ENCODE data around the gene CD28. TPM values are rescaled to one million over a fixed set of nuclear protein-coding genes. Genes with fewer than 3 reads are reported as not detected.

The CD28 gene
- 0.03 TPM for polyA plus RNA-seq (2013, experiment 1 of 2; ENCODE audit: insufficient read length)
- polyA plus RNA-seq (2013, experiment 2 of 2; ENCODE audit: insufficient read length) = 0.02 TPM

DNA sequence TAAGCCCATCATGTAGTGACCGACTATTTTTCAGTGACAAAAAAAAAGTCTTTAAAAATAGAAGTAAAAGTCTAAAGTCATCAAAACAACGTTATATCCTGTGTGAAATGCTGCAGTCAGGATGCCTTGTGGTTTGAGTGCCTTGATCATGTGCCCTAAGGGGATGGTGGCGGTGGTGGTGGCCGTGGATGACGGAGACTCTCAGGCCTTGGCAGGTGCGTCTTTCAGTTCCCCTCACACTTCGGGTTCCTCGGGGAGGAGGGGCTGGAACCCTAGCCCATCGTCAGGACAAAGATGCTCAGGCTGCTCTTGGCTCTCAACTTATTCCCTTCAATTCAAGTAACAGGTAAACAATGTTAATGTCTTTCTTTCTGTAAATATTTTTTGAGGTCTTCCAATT lies at the start of gene CD28:
Gene CD28 (plus strand): TSS at position 237 of the 400 bp plus-strand sequence. CDS start 58 bp downstream, at position 295.
- no peak for DNase-seq

GRCh38 chr2:203659331-203660049 lies 46.9 kb upstream of the CD28 start:
- no peak for DNase-seq

DNA sequence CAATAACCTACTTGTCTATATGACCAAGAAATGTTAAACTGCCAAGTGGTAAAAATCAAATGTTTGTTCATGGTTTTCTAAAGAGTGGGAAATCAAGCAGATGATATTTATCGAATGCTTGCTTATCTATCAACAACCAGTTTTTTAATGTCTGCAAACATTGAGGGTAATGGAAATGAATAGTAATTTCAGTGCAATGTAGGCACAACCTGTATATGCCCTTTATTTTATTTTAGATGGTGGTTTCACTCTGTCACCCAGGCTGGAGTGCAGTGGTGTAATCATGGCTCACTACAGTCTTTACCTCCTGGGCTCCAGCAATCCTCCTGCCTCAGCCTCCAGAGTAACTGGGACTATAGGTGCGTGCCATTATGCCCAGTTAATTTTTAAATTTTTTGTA lies 46.0 kb upstream of the CD28 start:
- DNase-seq = no peak

DNA sequence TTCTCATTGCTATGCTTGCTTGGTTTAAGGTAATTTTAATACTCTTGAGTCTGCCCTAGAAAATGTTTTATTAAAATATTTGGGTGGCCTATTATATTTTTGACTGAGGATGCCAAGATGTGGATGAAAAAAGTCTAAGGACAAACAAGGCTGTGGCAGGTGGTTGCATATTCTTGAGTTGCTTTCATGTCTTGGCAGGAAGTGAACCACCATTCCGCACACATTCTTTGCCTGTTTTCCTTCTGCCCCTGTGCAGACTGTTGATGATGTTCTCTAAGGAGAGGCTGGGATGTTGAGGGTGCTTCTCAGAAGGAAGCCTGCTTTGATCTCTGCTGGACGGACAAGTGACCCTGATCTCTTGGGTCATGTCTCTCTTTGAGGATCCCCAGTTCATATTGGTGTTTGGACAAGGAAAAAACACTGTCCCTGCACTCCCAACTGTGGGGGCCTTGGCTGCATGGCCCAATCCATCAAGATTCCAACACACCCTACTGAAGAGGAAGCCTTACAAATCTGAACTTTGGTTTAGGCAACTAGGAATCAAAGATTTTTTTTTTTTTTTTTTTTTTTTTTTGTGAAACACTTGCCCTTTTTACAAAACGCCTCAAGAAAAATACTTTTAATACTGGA lies 45.0 kb upstream of the CD28 start:
- DNase-seq = no peak

DNA sequence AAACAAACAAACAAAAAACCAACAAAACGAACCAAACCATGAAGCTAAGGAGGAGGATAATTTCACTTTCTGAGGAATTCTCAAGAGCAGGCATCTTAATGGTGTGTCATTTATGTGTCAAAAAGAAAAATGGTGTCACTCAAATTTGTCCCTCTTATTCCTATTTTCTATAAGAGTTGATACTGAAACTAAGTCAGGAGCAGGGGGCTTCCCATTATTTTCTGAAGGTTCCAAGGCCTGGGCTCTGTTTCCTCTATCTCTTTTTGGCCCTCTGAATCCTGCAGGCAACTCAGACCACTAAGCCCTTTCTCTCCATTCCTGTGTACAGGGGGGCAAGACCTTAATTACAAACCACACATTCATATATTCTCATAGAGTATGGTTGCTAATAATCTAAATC lies 44.0 kb upstream of the CD28 start:
- DNase-seq = no peak

DNA sequence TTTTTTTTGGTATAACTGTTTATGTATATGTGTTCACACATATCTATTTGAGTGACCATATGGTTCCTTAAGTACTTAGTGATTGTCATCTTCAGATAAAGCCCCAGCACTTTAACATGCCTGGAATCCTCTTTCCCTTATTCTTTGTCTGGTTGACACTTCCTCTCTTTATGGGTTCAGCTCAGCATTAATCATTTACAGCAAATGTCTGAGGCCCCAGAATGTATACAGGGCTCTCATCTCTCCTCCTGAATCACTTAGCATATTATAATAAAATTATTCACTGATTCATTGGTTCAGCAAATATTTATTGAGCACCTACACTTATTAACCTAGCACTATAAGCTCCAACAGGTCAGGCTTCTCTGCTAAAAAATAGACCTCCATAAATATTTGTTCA lies 43.5 kb upstream of the CD28 start:
- DNase-seq = no peak

DNA sequence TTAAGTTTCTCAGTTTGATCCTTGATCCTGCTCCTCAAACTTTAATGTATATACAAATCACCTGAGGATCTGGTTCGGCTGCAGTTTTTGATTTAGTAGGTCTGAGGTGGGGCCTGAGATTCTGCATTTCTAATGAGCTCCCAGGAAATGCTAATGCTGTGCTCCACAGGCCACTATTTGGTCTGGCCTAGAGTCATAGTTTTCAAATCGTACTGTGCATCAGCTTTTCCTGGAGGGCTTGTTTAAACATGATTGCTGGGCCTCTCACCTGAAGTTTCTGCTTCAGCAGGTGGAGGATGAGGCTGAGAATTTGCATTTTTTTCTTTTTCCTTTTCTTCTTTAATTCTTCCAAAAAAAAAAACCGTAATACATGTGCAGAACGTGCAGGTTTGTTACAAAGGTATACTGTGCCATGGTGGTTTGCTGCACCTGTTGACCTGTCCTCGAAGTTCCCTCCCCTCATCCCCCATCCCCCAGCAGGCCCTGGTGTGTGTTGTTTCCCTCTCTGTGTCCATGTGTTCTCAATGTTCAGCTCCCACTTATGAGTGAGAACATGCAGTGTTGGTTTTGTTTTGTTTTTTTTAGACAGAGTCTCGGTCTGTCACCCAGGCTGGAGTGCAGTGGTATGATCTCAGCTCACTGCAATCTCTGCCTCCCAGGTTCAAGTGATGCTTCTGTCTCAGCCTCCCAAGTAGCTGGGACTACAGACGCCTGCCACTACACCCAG lies 42.2 kb upstream of the CD28 start:
- no peak for DNase-seq

DNA sequence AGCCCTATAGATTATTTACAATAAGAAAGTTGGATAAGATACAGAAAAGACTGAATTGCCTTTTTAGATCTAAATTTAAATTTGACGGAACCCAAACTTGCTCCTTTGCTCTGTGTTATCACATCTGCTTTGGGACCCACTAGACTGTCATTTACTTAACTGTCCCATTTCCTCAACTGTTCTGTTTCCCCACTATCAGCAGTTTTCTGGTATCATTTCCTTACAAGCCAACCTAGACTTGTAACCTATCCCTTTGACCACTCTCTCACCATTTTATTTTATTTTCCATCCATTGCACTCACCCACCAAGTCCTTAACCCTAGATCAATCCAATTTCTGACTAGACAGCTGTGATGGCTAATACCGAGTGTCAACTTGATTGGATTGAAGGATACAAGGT lies 38.6 kb upstream of the CD28 start:
- no peak for DNase-seq

DNA sequence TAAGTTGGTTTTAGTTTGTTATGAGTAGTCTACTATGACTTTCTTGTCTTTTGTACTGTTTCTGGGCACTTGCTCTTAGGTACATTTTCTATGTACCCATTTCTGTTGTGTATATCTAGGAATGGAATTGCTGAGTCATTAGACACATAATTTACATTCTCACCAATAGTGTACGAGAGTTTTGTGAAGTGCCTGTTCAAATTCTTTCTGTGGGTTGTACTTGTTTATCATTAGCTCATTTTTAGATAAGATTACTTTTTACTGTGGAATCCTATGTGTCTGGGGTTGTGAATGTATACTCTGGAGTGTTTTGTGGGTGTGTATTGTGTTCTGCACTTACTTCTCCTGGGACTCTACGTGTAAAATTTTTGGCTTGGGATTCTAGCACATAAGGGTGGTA lies 36.6 kb upstream of the CD28 start:
- peak; percentile 22 for DNase-seq

DNA sequence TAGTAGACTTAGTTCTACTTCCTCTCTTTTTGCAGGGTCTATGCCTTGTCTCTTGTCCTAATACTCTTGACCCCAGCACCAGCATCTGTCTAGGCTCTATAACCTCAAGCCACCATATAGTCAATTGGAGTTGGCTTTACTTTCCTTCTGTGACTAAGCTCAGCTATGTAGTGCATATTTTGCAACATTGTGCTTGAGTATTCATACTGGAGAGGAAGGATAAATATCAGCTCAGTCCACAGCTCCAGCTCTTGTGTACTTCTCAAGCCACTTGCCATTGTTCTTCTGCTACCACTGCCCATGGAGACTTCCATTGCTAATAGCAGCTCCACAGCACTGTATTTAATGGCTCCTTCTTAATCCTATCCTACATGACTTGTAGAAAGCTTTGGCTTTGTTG lies 35.5 kb upstream of the CD28 start:
- DNase-seq = no peak

DNA sequence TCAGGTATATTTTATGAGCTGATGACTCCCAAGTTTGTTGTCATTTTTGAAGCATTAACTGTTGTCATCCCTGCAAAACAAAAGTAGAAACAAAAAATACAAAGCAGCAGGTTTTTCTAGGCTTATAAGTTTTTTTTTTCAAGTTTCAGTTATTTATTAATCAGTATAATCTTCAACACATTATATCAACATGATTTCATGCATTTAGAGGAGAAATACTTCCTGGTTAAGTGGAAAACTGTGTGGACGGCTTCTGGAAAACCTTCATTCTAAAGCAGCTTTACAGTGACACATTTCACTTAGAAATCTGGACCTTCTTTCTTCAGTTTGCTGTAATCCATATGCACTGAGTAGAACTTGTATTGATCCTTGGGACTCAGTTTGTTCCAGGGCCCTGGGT lies 34.6 kb upstream of the CD28 start:
- no peak for DNase-seq

DNA sequence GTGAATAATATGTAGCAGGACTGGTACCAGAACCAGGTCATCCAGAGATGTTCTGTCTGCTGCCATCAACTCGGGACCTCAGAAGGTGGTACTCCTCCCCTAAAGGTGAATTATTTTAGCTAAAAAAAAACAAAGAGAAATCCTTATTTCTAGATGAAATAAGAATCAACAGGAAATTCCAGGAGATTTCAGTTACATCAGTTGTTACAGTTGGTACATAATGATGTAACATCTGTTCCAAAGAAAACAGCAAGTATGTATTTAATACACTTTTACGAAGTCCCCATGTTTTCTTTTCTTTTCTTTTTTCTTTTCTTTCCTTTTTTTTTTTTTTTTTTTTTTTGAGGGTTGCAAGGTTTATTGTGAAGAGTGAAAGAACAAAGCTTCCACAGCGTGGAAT lies 33.6 kb upstream of the CD28 start:
- DNase-seq = no peak

GRCh38 chr2:203673933-203674332 lies 32.5 kb upstream of the CD28 start:
- peak; percentile 40 for DNase-seq

DNA sequence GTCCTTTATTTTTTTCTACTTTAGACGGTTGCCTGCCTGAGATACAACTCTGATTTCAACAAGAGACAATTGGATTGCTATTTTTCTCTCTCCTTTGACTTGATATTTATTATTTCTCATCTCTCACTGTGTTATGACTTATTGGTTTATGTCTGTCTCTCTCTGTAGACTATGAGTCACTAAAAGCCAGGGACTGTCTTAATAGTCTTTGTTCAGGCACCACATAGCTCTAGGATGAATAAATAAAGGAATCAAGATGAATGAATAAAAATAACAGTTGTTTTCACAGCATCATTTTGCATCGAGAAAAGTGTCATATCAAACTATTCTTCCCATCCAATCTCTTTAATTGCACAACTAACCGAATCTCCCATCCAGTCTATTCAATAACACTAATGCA lies 31.4 kb upstream of the CD28 start:
- DNase-seq = peak; percentile 48

GRCh38 chr2:203678971-203679370 lies 27.5 kb upstream of the CD28 start:
- no peak for DNase-seq

DNA sequence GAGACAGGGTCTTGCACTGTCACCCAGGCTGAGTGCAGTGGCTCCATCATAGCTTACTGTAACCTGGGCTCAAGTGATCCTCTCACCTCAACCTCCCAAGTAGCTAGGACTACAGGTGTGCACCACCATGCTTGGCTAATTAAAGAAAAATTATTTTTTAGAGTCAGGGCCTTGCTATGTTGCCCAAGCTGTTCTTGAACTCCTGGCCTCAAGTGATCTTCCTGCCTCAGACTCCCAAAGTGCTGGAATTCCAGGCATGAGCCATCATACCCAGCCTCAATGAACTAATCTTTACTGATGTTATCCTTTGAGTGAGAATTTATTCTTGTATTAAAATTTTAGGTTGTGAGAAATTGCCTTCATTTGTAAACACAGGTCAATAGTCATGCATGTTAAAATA lies 27.0 kb upstream of the CD28 start:
- DNase-seq = no peak

DNA sequence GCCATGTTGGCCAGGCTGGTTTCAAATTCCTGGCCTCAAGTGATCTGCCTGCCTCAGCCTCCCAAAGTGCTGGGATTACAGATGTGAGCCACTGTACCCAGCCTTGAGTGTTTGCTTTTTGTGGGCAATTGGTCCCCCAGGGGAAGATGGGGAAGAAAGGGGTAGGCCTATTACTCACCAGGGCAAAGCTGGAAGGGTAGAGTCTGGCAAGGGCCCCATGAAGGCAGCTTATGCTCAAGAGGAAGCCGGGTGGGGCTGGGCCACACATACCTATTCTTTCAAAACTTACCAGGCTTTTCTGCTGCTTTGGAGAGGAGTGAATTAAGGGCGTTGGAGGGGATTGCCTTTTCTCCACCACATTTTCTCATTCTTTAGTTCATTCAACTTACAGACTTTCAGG lies 24.5 kb upstream of the CD28 start:
- DNase-seq = no peak

- peak; percentile 35 for DNase-seq
These were observed 23.7 kb upstream of the CD28 start for GRCh38 chr2:203682688-203683130.

GRCh38 chr2:203683421-203683820 lies 23.0 kb upstream of the CD28 start:
- no peak for DNase-seq

GRCh38 chr2:203683932-203684556 lies 22.4 kb upstream of the CD28 start:
- DNase-seq = peak; percentile 59

GRCh38 chr2:203685081-203685621 lies 21.3 kb upstream of the CD28 start:
- DNase-seq = peak; percentile 62

DNA sequence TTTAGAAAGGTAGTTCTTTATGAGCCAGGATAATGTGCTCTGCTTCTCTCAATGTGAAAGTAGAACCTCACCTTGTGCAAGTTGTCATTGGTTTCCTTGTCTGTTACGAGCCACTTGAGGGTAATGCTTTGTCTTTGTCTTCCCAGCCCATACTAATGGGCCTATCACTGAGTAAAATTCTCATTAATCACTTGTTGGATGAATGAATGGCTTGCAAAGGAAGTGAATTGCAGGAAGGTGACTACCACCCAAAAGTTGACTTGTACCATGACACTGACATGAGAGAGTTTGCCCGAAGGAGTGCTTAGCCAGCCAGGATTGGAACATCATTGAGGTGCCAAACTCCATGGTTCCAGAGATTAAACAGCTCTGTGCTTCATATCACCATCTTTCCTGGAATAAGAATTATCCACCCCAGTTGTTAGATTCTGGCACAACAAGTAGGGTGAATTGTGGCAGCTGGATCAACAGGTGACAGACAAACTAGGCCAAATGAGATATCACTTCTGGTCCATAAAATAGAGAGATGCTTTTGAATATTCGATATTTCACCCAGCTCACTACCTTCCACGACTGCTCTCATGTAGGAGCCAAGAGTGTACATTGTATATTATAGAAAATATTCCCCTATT lies 20.5 kb upstream of the CD28 start:
- no peak for DNase-seq
